Measurements from ENCODE around the gene ASAH2.
"Not testable (repeated sequence)": the region's sequence is repeated elsewhere in the genome, so short reads cannot be mapped to it uniquely, and the experiment has no call there.

ASAH2 gene

DNA sequence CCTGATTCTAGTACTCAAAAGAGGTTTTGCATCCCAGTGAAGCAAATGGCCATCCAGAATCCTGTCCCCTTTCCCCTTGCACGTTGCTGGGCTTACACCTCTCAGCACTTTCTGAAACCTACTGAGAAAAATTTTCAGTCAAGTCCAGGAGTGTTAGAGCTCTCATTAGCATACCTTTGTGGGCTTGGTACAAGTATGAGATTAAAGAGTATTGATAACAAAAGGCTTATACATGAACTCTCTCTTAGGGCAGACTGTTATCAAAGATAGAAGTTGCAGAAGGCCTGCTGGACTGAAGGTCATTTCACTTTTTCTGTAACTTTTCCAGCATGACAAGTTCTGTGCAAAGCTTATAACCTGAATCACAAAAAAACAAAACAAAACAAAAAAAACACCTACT lies at the start of gene ASAH2:
ASAH2 (minus strand) TSS at position 123 of the 400 bp plus-strand sequence. CDS start 2,906 bp downstream, outside the sequence.
- DNase-seq = no peak

DNA sequence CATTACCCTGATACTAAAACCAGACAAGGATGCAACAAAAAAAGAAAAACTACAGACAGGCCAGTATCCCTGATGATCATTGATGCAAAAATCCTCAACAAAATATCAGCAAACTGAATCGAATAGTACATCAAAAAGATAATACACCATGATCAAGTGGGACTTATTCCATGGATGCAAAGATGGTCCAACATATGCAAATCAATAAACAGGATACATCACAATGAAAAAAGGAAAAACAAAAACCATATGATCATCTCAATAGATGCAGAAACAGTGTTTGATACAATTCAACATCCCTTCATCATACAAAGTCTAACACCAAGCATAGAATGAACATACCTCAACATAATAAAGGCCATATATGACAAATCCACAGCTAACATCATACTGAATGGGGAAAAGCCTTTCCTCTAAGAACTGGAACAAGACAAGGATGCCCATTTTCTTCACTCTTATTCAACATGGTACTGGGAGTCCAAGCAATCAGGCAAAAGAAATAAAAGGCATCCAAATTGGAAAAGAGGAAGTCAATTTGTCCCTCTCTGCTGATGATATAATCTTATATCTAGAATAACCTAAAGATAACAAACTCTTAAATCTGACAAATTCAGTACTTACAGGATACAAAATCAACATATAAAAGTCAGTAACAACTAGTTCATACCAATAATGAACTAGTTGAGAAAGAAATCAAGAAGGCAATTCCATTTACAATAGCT lies 48.8 kb upstream of the ASAH2 start:
- DNase-seq = no peak

DNA sequence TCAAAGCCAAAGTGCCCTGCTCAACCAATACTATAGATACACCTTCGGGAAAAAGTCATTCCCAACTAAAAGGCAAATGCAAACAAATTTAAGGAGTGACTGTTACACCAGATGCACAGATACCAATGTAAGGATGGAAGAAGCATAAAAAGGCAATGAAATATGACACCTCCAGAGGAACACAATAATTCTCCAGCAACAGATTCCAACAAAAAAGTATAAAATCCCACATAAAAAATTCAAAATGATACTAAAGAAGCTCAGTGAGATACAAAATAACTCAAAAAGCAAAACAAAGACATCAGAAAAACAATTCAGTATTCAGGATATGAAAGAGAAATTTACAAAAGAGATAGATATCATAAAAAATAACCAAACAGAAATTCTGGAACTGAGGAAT lies 44.1 kb upstream of the ASAH2 start:
- no peak for DNase-seq

DNA sequence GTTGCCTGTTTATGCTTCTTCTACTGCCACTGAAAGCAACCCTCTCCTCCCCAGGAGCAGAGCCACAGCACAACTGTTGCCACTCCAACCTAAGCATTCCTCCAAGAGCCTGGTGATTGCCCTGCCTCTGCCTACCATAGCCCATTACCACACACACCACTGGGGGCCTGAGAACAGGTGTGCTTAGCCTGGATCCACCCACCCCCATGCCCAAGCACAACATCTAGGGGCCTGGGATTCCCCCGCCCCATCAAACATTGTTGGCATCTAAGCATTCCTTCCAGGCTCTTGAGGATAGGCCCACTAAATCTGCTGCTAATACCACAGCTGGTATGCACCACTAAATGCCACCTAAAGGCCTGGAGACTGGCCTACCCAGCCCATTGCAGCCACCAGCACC lies 43.3 kb upstream of the ASAH2 start:
- no peak for DNase-seq

DNA sequence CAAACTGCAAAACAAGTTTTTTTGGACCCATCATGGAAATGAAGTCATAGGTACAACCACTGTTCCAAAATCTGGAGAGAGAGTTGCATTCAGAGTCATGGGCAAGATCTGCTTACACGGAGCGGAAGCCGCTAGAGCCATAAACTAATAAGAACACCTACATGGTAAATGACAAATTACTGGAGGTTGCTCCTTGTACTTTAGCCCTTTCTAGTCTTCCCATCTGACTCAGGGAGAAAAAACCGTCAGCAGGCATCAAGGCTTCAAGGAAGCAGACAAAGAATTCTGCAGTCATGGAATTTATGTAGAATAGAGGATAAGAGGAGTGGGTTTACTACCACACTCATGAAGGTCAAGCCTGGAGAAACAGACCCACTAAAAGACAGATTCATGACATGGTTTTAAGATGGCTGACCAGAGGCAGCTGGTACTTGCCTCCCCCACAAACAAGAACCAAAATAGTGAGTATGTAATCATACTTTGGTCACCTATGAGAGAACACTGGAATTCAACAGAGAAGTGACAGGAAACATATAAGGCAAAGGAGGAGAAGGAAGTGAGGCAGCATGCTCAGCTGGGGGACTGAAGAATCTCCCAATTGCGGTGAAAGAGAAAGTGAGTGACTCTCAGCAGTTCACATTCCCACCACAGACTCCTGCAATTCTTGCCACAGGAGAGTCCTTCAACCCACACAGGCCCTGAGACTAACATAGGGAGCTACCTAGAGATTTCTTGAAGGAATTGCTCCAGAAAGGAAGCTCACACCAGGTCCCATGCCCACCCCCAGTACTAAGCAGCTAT lies 42.4 kb upstream of the ASAH2 start:
- DNase-seq = no peak

DNA sequence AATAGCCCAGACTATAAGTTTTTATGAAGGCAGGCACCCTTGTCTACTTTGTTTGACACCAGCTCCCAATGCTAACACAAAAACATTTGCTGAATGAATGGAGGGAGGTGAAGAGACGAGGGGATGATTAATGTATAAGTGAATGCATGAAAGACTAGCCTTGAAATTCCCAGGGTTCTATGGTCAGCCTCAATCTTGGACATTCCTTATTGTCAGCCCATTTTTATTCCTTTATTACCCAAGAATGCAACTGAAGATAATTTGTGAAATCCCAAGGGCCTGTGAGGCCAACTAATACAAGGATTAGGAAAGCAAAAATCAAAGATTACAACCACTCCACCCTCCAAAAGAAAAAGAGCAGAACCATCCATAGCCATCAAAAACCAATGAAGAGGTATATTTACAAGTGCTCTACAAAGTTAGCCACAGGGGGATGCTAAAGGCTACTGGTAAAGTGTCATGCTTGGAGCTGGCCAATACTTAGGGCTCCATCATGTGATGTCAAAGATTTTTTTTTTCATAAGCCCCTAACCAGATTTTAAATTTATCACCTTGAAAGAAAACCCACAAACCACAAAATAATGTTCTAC lies 40.0 kb upstream of the ASAH2 start:
- no peak for DNase-seq

DNA sequence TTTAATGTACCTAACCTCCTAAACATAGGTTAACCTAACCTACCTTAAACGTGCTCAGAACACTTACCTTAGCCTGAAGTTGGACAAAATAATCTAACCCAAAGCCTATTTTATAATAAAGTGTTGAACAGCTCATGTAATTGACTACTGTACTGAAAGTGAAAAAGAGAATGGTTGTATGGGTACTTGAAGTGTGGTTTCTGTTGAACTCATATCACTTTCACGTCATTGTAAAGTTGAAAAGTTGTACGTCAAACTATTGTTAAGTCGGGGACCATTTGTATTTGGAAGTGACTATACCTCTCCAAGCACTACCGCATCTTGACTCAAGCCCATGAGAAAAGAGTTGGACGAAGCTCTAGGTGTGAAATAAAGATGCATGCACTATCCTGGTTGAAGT lies 37.9 kb upstream of the ASAH2 start:
- DNase-seq = no peak

DNA sequence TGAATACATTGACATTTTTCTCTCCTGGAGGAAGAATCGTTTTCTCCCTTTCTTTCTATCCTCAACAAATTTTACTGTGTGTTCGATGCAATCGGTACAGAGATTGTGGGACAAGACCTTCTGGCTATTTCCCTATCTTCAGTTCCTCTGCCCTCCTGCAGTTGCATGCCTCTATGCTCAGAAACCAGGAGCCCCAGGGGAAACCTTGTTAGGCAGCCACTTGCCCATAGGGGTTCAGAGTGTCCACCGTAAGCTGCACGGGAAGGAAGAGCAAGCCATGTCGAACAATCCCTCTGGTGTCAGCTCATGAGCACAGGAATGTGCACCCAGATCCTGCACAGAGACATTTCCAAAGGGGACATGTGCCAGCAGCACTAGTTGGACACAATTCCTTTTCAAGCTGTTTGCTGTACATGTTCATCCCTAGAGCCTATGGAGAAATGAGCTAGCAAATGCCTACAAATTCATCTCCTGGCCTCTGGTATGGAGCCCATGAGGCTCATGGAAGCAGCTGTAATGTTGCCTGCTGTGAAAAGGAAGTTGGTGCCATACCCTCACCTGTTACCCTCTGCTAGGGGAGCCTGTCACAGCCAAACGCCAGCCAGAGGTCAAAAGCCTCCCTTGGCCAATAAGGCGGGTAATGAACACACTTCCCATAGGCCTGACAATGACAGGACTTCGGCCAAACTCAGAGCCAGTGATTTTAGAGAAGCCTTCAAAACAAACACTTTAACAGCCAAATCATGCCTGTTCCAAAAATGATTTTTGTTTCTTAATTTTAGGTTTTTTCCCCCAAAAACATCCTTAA lies 35.9 kb upstream of the ASAH2 start:
- no peak for DNase-seq

DNA sequence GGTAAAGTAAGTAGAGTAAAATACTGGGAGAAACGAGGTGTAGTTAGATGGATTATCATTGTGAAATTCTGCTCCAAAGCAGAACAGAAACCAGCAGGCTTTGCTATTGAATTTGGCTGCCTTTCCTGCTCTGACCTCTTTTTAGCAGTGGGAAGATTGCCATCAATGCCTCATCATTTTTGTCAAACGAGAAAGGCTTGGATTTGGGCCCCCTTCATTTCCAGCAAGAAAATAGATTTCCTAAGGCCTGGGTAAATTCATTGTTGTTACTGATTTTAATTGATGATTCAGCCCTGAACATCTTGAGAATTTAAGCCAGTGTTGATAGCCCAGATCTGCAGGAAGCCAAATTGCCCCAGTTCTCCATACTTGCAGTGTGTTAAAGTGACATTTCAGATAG lies 35.2 kb upstream of the ASAH2 start:
- DNase-seq = no peak

DNA sequence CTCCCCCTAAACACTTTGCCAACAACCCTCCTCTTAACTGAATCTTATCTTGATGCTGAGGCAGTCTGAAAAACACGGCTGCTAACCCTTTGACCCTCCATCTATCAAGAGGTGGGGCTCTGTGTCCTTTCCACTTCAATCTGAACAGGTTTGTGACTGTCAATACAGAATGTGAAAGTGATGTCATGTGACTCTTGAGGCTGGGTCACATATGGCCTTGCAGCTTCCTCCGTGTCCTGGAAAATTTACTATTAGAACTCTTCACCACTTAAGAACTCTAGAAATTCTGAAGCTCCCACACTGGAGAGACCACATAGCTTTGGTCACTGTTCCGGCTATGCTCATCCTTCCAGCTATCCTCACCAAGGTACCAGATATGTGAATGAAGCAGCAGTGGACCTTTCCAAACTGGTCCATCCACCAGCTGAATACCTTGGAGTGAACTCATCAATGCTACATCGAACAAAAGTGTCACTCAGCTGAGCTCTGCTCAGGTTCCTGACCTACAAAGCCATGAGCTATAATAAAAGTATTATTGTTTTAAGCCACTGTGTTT lies 30.7 kb upstream of the ASAH2 start:
- no peak for DNase-seq

DNA sequence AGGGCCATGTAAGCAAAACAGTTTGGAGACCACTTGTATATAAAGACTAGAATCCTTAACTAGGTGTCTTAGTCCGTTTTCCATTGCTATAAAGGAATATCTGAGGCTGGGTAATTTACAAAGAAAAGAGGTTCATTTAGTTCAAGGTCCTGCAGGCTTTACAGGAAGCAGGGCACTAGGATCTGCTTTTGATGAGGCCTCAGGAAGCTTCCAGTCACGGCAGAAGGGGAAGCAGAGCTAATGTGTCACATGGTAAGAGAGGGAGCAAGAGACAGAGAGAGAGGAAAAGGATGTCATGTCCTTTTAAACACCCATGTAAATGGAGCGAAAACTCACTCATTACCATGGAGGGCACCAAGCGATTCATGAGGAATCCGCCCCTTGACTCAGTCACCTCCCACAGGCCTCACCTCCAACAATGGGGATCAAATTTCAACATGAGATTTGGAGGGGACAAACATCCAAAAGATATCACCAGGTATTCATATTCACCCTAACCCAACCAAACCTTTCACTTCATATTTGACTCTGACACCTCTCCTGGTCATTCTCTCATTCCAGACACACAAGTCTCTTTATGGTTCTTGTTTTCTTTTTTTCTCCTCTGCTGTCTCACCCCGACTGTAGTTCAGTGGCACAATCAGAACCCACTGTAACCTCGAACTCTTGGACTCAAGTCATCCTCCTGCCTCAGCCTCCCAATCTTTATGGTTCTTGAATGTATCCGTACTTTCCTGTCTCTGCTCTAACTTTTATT lies 30.1 kb upstream of the ASAH2 start:
- DNase-seq = no peak

DNA sequence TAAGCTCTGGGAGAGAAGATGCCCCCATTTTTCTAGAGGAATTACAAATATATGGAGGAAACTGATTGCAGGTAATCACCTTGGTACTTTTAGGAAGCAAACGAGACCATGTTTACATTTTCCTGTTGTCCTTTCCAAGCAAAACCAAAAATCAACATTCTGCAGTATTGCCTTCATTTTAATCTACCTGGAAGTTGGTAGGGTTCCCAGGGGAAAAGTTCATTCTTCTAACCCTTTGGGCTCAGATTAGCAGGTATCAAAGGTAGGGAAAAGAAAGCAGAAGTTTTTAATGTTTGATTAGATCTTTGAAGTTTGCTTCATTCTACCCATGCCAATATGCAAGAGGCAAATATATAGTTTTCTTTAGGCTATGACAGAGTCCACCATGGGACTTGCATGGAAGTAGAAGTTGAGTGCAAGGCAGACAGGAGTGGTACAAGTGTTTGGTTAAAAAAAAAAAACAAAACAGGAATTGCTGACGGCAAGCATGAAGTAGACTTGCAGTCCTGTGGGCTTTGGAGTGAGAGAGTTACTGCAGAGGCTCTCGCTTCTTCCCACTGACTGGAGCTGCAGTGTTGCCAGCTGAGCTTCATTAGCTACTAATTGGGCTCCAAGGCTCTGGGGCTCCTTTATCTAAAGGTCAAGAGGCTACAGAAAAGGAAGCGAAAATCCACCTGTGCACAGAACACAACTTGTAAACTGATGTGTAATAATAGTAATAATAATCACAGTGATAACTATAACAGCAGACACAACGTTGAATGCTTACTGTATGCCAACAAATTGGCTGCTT lies 28.9 kb upstream of the ASAH2 start:
- no peak for DNase-seq

DNA sequence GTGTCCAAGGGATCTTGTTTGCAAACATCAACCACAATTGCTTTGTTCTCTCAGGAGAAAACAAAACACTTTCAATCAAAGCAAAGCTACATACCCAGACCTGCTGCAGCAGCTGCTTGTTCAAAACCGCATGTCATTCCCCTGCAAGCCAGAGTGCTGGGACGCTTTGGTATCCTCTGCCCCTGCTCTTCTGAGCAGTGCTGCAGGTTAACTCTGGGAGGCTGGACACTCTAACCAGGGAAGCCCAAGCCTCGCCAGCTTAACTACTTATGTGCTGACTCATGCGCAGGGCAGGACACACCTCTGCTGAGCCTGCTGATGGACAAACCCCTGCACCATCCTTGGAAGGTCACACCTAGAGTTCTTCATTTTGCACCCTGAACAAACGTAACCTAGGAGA lies 28.2 kb upstream of the ASAH2 start:
- no peak for DNase-seq

DNA sequence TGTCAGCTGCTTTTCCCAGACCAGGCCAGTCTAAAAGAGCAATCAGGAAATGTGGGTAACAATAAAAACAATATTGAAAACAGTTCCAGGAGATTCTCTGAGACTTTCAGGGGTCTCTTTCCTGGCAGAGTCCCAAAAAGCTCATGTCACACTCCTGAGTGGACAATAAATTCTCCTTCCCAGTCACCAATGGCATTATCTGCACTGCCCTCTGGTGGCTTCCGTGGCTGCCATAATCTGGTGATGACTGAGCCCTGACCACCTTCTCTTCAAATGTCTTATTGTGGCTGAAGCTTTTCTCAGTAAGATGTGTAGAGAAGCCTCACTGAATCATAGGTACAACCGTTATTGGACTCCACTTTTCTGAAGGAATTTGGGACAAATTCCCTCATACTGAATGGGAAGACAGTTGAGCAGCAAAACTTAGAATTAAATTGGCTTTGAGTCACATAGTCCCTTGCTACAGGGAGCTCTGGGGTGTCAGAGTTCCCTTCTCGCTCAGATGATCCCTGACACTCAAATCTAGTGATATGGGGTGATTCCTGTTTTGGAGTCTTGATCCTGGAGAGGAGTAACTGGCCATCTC lies 24.4 kb upstream of the ASAH2 start:
- no peak for DNase-seq

DNA sequence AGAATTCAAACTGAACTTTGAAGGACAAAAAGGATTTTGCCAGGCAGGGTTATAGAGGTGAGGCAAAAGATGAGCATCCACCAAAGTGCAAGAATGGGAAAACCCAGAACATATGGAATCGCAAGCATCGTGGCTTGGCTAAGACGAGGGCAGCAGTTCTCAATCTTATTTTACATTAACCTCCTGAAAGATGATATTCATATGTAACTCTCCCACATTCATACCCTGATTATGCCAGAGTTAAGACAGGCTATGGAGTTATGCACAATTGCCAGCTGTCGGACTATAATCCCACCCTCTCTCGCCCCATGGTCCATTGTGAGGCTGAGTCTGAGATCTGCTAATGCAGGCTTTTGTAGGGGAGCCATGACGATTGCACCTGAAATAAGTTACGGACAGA lies 21.2 kb upstream of the ASAH2 start:
- DNase-seq = no peak

DNA sequence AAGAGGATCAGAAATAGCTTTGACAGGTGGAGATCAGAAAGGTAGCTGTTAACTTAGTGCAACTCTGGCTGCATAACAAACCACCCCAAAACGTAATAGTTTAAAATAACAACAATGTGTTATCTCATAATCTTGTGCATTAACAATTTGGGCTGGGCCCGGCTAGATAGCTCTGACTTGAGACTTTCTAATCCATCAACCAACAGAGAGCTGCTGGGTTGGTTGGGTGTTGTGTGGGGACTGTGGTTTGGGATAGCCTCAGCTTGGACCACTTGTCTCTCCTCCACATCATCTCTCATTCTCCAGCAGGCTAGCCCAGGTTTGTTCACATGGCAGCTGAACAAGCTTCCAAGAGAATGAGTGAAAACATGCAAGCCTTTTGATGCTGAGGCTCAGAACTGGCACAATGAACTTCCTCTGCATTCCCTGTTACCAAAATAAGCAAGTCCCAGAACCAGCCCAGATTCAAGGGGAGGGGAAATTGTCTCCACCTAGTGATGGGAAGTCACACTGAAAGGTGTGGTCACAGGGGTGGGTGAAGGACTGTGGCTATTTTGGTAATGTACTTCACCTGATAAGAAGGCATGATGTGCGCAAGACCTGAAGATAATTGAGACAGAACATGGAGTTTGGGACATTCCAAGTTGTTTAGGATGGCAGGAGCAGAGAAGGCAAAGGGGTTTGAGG lies 20.4 kb upstream of the ASAH2 start:
- DNase-seq = no peak

DNA sequence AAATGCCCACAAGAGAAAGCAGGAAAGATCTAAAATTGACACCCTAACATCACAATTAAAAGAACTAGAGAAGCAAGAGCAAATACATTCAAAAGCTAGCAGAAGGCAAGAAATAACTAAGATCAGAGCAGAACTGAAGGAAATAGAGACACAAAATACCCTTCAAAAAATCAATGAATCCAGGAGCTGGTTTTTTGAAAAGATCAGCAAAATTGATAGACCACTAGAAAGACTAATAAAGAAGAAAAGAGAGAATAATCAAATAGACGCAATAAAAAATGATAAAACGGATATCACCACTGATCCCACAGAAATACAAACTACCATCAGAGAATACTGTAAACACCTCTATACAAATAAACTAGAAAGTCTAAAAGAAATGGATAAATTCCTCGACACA lies 16.6 kb upstream of the ASAH2 start:
- not testable (repeated sequence) for DNase-seq

DNA sequence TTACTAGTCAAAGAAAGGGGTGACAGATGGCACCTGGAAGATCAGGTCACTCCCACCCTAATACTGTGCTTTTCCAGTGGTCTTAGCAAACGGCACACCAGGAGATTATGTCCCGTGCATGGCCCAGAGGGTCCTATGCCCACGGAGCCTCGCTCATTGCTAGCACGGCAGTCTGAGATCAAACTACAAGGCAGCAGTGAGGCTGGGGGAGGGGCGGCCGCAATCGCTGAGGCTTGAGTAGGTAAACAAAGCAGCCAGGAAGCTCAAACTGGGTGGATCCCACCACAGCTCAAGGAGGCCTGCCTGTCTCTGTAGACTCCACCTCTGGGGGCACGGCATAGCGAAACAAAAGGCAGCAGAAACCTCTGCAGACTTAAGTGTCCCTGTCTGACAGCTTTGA lies 11.3 kb upstream of the ASAH2 start:
- not testable (repeated sequence) for DNase-seq

DNA sequence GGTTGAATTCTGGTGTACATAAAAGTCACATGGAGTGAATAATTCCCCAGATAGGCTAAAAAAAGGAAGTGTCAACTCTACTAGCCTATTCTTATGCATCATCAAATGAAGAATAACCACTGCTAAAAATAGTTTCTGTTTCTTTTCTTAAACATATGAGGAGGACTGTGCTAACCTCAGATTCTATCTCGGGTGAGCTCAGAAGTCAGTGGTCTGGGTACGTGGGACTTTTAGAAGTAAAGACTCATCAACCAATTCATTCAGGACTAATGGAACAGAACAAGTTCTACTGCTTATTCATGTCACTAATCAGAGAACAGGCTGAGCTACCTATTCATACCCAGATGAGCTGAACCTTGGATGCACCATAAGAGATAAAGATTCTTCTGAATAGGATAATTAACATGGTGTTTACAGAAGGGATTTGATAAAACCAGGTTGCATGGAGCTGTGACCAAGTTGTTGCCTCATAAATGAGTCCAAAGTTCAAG lies 9.5 kb upstream of the ASAH2 start:
- no peak for DNase-seq

DNA sequence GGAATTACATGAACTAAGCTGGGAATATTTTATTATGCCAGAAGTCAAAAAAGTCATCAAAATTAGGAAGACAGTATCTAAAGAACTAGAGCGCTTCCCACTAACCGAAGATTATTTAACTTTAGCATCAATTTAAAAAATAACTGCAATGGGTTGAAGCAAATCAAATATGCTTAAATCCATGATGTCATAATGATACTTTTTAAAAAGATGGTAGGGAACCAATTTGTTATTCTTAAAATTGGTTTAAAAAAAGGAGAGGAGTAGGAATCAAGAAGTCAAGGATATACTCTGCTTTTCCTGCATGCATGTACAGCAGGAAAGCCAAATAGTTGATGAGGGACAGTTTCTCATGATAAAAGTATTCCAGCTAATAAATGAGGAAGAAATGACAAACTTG lies 3.2 kb upstream of the ASAH2 start:
- DNase-seq = no peak
